ENCODE results near the gene DMKN. TPM values are rescaled to one million over a fixed set of nuclear protein-coding genes. Genes with fewer than 3 reads are reported as not detected.

The DMKN gene
- 32.5 to 41.2 TPM (median 37.6 TPM) in 5 replicates for total RNA-seq (2022; extraction: Qiagen RNA extraction)

GRCh38 chr19:35513628-35514281 is at the start of gene DMKN:
TSS of gene DMKN (minus strand) at chr19:35513649. CDS start at chr19:35513475, 174 bp downstream.

GRCh38 chr19:35545001-35545854 is 31.8 kb upstream of the DMKN start, which contains the start of gene TMEM147:
TSS of gene TMEM147 (plus strand) at chr19:35545626. CDS start at chr19:35545740, 114 bp downstream.

GRCh38 chr19:35533201-35533821 is 19.9 kb upstream of the DMKN start, which contains the start of gene GAPDHS:
TSS of gene GAPDHS (plus strand) at chr19:35533456. CDS start at chr19:35533528, 72 bp downstream.

GRCh38 chr19:35528218-35529038 is 15.0 kb upstream of the DMKN start, which contains the start of gene SBSN:
TSS of gene SBSN (minus strand) at chr19:35528311. CDS start at chr19:35528281, 30 bp downstream.

GRCh38 chr19:35490364-35490763 is 23.1 kb downstream of the DMKN start, which contains the start of gene KRTDAP:
TSS of gene KRTDAP (minus strand) at chr19:35490464. CDS start at chr19:35490442, 22 bp downstream.

GRCh38 chr19:35447606-35448469 is 65.6 kb downstream of the DMKN start, which contains the start of gene FFAR2:
TSS of gene FFAR2 (plus strand) at chr19:35448257. CDS start at chr19:35449715, 1,458 bp downstream.

Other genes starting within 250 kb of the DMKN start
- gene USF2, start 244.7 kb downstream of the DMKN start, total RNA-seq (2022; extraction: Qiagen RNA extraction) = 129 to 167 TPM (median 147 TPM) in 5 replicates
- 0.34 TPM in 1 of 5 replicates, not detected in the others for gene HAMP, start 231.1 kb downstream of the DMKN start, total RNA-seq (2022; extraction: Qiagen RNA extraction)
- gene MAG, start 221.5 kb downstream of the DMKN start, total RNA-seq (2022; extraction: Qiagen RNA extraction) = not detected in 5 replicates
- 0.85 to 1.8 TPM (median 0.98 TPM) in 5 replicates for gene CD22, start 184.5 kb downstream of the DMKN start, total RNA-seq (2022; extraction: Qiagen RNA extraction)
- not detected in 5 replicates for gene FFAR1, start 165.7 kb downstream of the DMKN start, total RNA-seq (2022; extraction: Qiagen RNA extraction)
- 0.09 TPM in 1 of 5 replicates, not detected in the others for gene FFAR3, start 155.2 kb downstream of the DMKN start, total RNA-seq (2022; extraction: Qiagen RNA extraction)
- not detected in 5 replicates for gene GPR42, start 142.6 kb downstream of the DMKN start, total RNA-seq (2022; extraction: Qiagen RNA extraction)
- not detected in 5 replicates for gene FFAR2, start 65.4 kb downstream of the DMKN start, total RNA-seq (2022; extraction: Qiagen RNA extraction)
- not detected in 5 replicates for gene KRTDAP, start 23.2 kb downstream of the DMKN start, total RNA-seq (2022; extraction: Qiagen RNA extraction)
- gene SBSN, start 14.7 kb upstream of the DMKN start, total RNA-seq (2022; extraction: Qiagen RNA extraction) = 2.4 to 3.3 TPM (median 3.2 TPM) in 5 replicates
- 0.21 TPM in 1 of 5 replicates, not detected in the others for gene GAPDHS, start 19.8 kb upstream of the DMKN start, total RNA-seq (2022; extraction: Qiagen RNA extraction)
- gene TMEM147, start 32.0 kb upstream of the DMKN start, total RNA-seq (2022; extraction: Qiagen RNA extraction) = 374 to 446 TPM (median 422 TPM) in 5 replicates
- gene ATP4A, start 50.0 kb upstream of the DMKN start, total RNA-seq (2022; extraction: Qiagen RNA extraction) = 0.06 TPM in 1 of 5 replicates, not detected in the others
- gene PMIS2, start 72.5 kb upstream of the DMKN start, total RNA-seq (2022; extraction: Qiagen RNA extraction) = not detected in 5 replicates
- 11.3 to 18.9 TPM (median 15.0 TPM) in 5 replicates for gene HAUS5, start 99.1 kb upstream of the DMKN start, total RNA-seq (2022; extraction: Qiagen RNA extraction)
- gene RBM42, start 115.4 kb upstream of the DMKN start, total RNA-seq (2022; extraction: Qiagen RNA extraction) = 148 to 214 TPM (median 206 TPM) in 5 replicates
- 1.7 to 3.1 TPM (median 2.9 TPM) in 5 replicates for gene ETV2, start 128.1 kb upstream of the DMKN start, total RNA-seq (2022; extraction: Qiagen RNA extraction)
- gene COX6B1, start 134.7 kb upstream of the DMKN start, total RNA-seq (2022; extraction: Qiagen RNA extraction) = 1,323 to 1,675 TPM (median 1,366 TPM) in 5 replicates
- 0.72 to 1.1 TPM (median 0.94 TPM) in 5 replicates for gene UPK1A, start 152.9 kb upstream of the DMKN start, total RNA-seq (2022; extraction: Qiagen RNA extraction)
- not detected in 5 replicates for gene ZBTB32, start 190.9 kb upstream of the DMKN start, total RNA-seq (2022; extraction: Qiagen RNA extraction)
- gene KMT2B, start 204.4 kb upstream of the DMKN start, total RNA-seq (2022; extraction: Qiagen RNA extraction) = 46.2 to 63.6 TPM (median 56.5 TPM) in 5 replicates
- gene IGFLR1, start 228.8 kb upstream of the DMKN start, total RNA-seq (2022; extraction: Qiagen RNA extraction) = 10.2 to 14.6 TPM (median 11.8 TPM) in 5 replicates
- gene U2AF1L4, start 231.8 kb upstream of the DMKN start, total RNA-seq (2022; extraction: Qiagen RNA extraction) = 24.6 to 30.2 TPM (median 25.0 TPM) in 5 replicates
- gene PSENEN, start 232.0 kb upstream of the DMKN start, total RNA-seq (2022; extraction: Qiagen RNA extraction) = 288 to 310 TPM (median 290 TPM) in 5 replicates
- 20.3 to 28.5 TPM (median 22.0 TPM) in 5 replicates for gene LIN37, start 234.9 kb upstream of the DMKN start, total RNA-seq (2022; extraction: Qiagen RNA extraction)
- 0.12 to 0.28 TPM (median 0.19 TPM) in 3 of 5 replicates, not detected in the others for gene HSPB6, start 243.4 kb upstream of the DMKN start, total RNA-seq (2022; extraction: Qiagen RNA extraction)
- gene PROSER3, start 244.5 kb upstream of the DMKN start, total RNA-seq (2022; extraction: Qiagen RNA extraction) = 24.6 to 30.3 TPM (median 28.2 TPM) in 5 replicates

Data from A549 treated with Mapracorat at 1 μM for 4 hours (cell line).